ENCODE results near the gene TATDN2.

- TF ChIP-seq EZH2phosphoT487 (IDR thresholded peaks at IDR 0.05; ENCODE audit: borderline replicate concordance, low read depth, low read length) = no peak
- TF ChIP-seq CTCF (conservative IDR thresholded peaks at IDR 0.05; ENCODE audit: low read length) = no peak
Observed at GRCh38 chr3:10303785-10304184, 55.5 kb downstream of the TATDN2 start.
